Activated CD8-positive, alpha-beta memory T cell treated with anti-CD3 and anti-CD28 coated beads, Interleukin-2, amount 50 U/mL, for 1 hour (primary cell): Measurements from ENCODE around the gene SZRD1.
A peak's percentile ranks its signal among the peaks of the same experiment; 100 is the strongest.
"Not testable (repeated sequence)": the region's sequence is repeated elsewhere in the genome, so short reads cannot be mapped to it uniquely, and the experiment has no call there.

ENCODE experiments used
- DNase-seq: peaks from one replicate; pipeline ENCODE4 v3.0.0-alpha.2; 2020; ENCODE audit errors: extremely low read depth

The SZRD1 gene

GRCh38 chr1:16366722-16367257 is at the start of gene SZRD1:
Gene SZRD1 (plus strand): TSS chr1:16367242. CDS start chr1:16367258, 16 bp downstream.
- DNase-seq, result peak; percentile 89

- DNase-seq, result no peak
Measured at GRCh38 chr1:16318555-16318954, 48.5 kb upstream of the SZRD1 start.

GRCh38 chr1:16321176-16321867 is 45.7 kb upstream of the SZRD1 start:
- no peak for DNase-seq

GRCh38 chr1:16324456-16324890 is 42.6 kb upstream of the SZRD1 start:
- DNase-seq, result no peak

GRCh38 chr1:16326833-16327404 is 40.1 kb upstream of the SZRD1 start:
- DNase-seq, result no peak

- no peak for DNase-seq
Measured at GRCh38 chr1:16334655-16335340, 32.2 kb upstream of the SZRD1 start.

GRCh38 chr1:16338961-16339360 is 28.1 kb upstream of the SZRD1 start:
- DNase-seq, result no peak

- no peak for DNase-seq
Measured at GRCh38 chr1:16340673-16341072, 26.4 kb upstream of the SZRD1 start.

GRCh38 chr1:16342331-16343062 is 24.5 kb upstream of the SZRD1 start:
- no peak for DNase-seq

- not testable (repeated sequence) for DNase-seq
Measured at GRCh38 chr1:16343276-16343675, 23.8 kb upstream of the SZRD1 start.

GRCh38 chr1:16348414-16349182 is 18.4 kb upstream of the SZRD1 start:
- no peak for DNase-seq

GRCh38 chr1:16349847-16350406 is 17.1 kb upstream of the SZRD1 start:
- DNase-seq, result no peak

- DNase-seq, result no peak
Measured at GRCh38 chr1:16351456-16351993, 15.5 kb upstream of the SZRD1 start.

- peak; percentile 73 for DNase-seq
Measured at GRCh38 chr1:16351994-16352841, 14.8 kb upstream of the SZRD1 start, which contains the start of gene FBXO42. Gene FBXO42 (minus strand): TSS chr1:16352480. CDS start chr1:16315418, 37,062 bp downstream.

- no peak for DNase-seq
Measured at GRCh38 chr1:16352842-16353535, 14.1 kb upstream of the SZRD1 start.

GRCh38 chr1:16354619-16355018 is 12.4 kb upstream of the SZRD1 start:
- no peak for DNase-seq

- no peak for DNase-seq
Measured at GRCh38 chr1:16356867-16357266, 10.2 kb upstream of the SZRD1 start.

- DNase-seq, result not testable (repeated sequence)
Measured at GRCh38 chr1:16365146-16365498, 1.9 kb upstream of the SZRD1 start.
